Adrenal gland (tissue), 5 donors: ENCODE measurements around the gene NPTXR.
"Not testable (repeated sequence)": the region's sequence is repeated elsewhere in the genome, so short reads cannot be mapped to it uniquely, and the experiment has no call there.

Source experiments
- CTCF ChIP-seq, 6 experiments: fragments of 450-650 bp in 4 of 6; fragments of 200-600 bp in 2 of 6; sonication (generic) in 1 of 6; IDR thresholded peaks; 1 replicate in 5 of 6; 2 replicates in 1 of 6; pipeline versions ENCODE4 v1.5.1 to v1.8.0; 2016 to 2021; ENCODE audit warnings: antibody characterized with exemption in 6 of 6, mild to moderate bottlenecking in 2 of 6, moderate library complexity in 1 of 6
- POLR2A ChIP-seq, 2 donors: fragments of 450-650 bp; IDR thresholded peaks; one replicate each; pipeline ENCODE4 v1.6.1; 2017; ENCODE audit warnings: antibody characterized with exemption in 2 of 2, mild to moderate bottlenecking in 2 of 2, moderate library complexity in 1 of 2
- donor health status: DM: no; HTN: no; CAD: no.

GRCh38 chr22:38853883-38854282 lies 10.1 kb upstream of the NPTXR start:
- not testable (repeated sequence) for TF ChIP-seq POLR2A, CTCF (IDR thresholded peaks at IDR 0.05)
